Activated CD4-positive, alpha-beta T cell treated with anti-CD3 and anti-CD28 coated beads, Interleukin-2, amount 50 U/mL, for 16 hours (primary cell): ENCODE data around the gene ATP10A.

Experiments used
- DNase-seq: peaks from one replicate; pipeline ENCODE4 v3.0.0-alpha.2; 2020

Gene ATP10A

GRCh38 chr15:25852661-25853524 lies 10.2 kb downstream of the ATP10A start:
- no peak for DNase-seq

DNA sequence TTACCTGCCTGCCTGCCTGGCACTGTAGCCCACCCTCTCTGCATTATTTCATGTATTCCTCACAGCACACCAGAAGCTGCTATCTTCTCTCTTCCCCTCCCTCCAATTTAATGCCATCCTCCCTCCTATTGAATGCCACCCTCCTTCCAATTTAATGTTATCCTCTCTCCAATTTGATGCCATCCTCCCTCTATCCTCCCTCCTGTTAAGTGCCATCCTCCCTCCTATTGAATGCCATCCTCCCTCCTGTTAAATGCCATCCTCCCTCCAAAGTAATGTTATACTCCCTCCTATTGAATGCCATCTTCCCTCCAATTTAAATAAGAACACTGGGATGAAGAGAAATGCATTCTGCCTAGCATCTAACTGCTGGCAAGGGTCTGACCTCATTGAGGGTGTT lies 11.1 kb downstream of the ATP10A start:
- no peak for DNase-seq

GRCh38 chr15:25850154-25851111 lies 12.7 kb downstream of the ATP10A start:
- DNase-seq: peak; percentile 79

GRCh38 chr15:25849157-25849921 lies 13.8 kb downstream of the ATP10A start:
- DNase-seq: no peak

GRCh38 chr15:25848784-25849156 lies 14.4 kb downstream of the ATP10A start:
- DNase-seq: no peak

- DNase-seq: no peak
These were observed 14.8 kb downstream of the ATP10A start for GRCh38 chr15:25848325-25848724.

- DNase-seq: no peak
These were observed 16.1 kb downstream of the ATP10A start for GRCh38 chr15:25847051-25847450.

DNA sequence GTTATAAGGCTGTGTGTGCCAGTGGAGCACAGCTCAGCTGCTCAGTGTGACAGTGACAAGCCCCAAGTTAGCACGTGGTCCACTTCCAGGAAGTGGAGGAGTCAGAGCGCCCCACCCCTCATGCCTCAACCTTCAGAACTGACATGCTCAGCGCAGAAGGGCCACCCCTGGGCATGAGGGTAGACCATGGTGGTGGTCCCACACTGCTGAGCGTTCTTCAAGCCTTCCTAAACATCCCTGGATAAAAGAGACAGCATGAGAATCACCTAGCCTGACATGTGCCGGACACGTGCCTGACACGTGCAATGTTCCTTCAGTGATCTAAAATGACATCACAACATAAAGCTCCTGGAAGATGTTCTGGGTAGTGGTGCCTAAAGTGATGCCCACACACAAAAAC lies 16.8 kb downstream of the ATP10A start:
- no peak for DNase-seq

GRCh38 chr15:25844981-25845680 lies 18.0 kb downstream of the ATP10A start:
- no peak for DNase-seq

- no peak for DNase-seq
These were observed 18.6 kb downstream of the ATP10A start for GRCh38 chr15:25844542-25844941.

DNA sequence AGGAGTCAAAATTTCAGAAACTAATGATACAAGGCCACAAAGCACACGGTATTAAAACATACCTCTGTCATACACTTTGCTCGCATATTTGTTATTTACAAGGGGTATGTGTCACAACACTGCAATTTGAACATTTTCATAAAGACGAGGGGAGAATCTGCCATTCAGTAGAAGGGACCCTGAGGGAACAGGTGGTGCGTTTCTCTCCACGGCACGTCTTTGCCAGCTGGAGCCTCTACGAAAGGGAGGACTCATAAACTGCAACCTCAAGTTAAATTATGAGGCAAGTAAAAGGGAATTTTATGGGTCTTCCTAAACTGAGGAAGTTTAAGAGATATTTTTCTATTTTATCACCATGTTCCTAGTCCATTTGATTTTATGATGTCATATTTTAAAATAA lies 19.1 kb downstream of the ATP10A start:
- DNase-seq: no peak

DNA sequence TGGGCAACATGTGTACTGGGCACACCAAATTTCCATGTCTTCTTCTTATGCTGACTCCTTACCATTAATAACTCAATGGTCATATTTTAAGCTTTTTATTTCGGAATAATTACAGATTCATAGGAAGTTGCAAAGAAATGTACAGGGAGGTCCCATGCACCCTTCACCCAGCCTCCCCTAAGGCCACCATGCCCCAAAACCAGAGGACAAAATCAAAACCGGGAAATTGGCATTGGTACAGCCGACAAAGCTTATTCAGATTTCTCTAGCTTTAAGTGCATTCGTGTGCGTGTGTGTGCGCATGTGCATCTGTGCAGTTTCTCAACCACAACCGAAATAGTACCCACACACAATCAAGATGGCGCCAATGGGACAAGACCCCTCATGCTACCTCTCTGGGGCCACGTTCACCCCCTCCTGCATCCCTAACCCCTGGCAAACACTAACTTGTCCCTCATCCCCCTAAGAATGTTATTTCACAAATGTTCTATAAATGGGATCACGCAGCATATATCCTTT lies 23.4 kb downstream of the ATP10A start:
- no peak for DNase-seq

- DNase-seq: no peak
These were observed 24.3 kb downstream of the ATP10A start for GRCh38 chr15:25838871-25839195.

GRCh38 chr15:25838191-25838870 lies 24.8 kb downstream of the ATP10A start:
- DNase-seq: no peak

DNA sequence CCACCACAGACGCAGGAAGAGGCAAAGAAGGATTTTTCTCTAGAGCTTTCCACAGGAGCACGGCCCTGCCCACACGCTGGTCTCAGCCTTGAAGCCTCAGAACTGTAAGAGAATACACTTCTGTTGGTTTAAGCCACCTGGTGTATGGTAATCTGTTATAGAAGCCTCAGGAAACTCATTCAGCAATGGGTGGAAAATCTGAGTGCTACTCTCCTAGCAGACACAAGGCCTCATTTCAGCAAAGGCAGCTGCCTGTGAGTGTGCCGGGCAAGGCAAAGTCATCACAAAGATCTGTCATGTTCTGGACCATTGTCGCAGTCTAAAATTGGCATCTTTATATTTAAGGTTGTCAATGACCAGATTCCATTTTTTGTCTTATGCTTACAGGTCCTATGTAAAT lies 31.0 kb downstream of the ATP10A start:
- DNase-seq: no peak

DNA sequence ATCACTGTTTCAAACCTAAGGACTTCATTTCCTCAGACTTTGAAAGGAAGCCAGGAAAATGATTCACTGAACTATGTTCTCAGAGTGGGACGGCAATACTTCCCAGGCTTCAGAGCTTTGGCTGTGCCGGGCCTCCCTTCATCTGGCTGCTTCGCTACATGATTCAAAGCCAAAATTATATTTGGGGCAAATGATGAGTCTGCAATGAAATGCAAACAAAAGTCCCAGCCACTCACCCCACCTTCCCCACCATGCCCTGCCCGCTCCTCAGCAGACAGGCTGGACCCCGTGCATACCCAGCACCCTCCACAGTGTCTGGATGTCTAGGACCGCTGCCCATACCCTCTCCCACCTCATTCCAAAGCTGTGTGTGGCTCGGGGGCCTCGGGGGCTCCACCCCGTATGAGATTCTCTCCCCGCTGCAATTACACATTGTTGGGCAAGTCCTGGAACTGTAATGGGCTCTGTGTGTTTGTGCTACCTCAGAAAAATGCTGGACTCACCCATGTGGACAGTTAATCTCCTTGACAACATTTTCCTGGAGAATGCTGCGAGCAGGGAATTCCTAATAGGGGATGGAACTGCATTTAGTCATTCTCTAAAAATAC lies 32.2 kb downstream of the ATP10A start:
- no peak for DNase-seq

- DNase-seq: no peak
These were observed 34.1 kb downstream of the ATP10A start for GRCh38 chr15:25829073-25829472.

DNA sequence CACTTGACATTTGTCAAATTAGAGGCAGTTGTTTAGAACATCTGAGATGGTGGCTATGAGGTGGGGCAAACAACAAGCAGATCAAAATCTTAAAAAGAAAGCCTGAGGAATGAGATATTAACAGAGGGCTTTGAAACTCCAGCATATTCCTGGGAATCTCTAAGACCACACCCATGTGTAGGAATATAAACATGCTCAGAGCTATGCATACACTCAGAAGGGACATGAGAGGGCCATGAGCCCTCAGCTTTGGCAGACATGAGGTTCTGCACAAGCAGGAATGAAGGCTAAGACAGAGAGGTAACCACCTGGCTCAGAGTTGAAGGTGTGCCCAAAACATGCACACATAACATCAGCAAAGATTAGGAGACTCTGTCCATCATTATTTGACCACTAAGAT lies 37.9 kb downstream of the ATP10A start:
- no peak for DNase-seq

- no peak for DNase-seq
These were observed 38.5 kb downstream of the ATP10A start for GRCh38 chr15:25824618-25825017.

GRCh38 chr15:25812845-25813244 lies 50.3 kb downstream of the ATP10A start:
- DNase-seq: no peak

DNA sequence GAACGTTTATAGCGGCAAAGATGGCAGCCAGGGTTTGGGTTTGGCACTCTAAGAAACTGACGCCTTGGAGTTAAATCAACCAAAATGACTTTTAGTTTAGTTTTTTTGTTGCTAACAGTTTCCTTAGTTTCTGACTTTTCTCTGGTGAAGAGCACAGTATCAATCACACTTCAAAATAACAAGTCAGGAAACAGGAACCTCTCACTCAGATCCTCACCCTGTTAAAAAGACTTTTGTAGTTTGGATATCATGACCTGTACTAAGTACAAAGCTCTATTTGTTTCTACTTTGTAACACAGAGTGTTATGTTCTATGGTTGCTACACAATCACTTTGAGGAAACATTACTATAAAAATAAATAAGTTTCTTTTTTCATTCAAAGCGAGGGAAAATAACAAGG lies 51.1 kb downstream of the ATP10A start:
- no peak for DNase-seq
